Skeletal muscle tissue (tissue), 4 donors: ENCODE data around the gene FBXO2. TPM values are rescaled to one million over a fixed set of nuclear protein-coding genes. Genes with fewer than 3 reads are reported as not detected.

Experiments
- H3K27ac ChIP-seq: one replicate; pipeline ENCODE4 v1.7.0; 2013; ENCODE audit warnings: mild to moderate bottlenecking, low read depth, low read length, inconsistent platforms
- H3K27me3 ChIP-seq, 3 donors: one replicate each; pipeline ENCODE4 v1.7.0; 2013; ENCODE audit warnings: low read length in 3 of 3; ENCODE audit not compliant: control insufficient read depth in 3 of 3, insufficient read depth in 3 of 3
- H3K36me3 ChIP-seq, 3 donors: one replicate each; pipeline ENCODE4 v1.7.0; 2013; ENCODE audit warnings: low read length in 3 of 3; ENCODE audit not compliant: control insufficient read depth in 3 of 3, insufficient read depth in 3 of 3
- H3K4me1 ChIP-seq, 3 donors: one replicate each; pipeline ENCODE4 v1.7.0; 2013; ENCODE audit warnings: low read length in 3 of 3, mild to moderate bottlenecking in 3 of 3; ENCODE audit not compliant: control insufficient read depth in 3 of 3, insufficient read depth in 3 of 3
- H3K4me3 ChIP-seq, 3 donors: one replicate each; pipeline ENCODE4 v1.7.0; 2013; ENCODE audit warnings: low read length in 3 of 3
- H3K9ac ChIP-seq, 3 donors: one replicate each; pipeline ENCODE4 v1.7.0; 2013; ENCODE audit warnings: low read length in 3 of 3, mild to moderate bottlenecking in 3 of 3, moderate library complexity in 2 of 3, low read depth in 1 of 3
- H3K9me3 ChIP-seq, 3 donors: one replicate each; pipeline ENCODE4 v1.7.0; 2013; ENCODE audit warnings: low read length in 3 of 3; ENCODE audit not compliant: control insufficient read depth in 3 of 3
- total RNA-seq: library from RNA; depleted of rRNA; stranded (reverse); fragments of >200 nt; gene quantifications from one replicate; pipeline ENCODE4 v1.2.3, GENCODE V29; 2014
- donor health status: Osteomylitis.

The FBXO2 gene
- total RNA-seq, 1 donor from 2014 or later, result 0.52 TPM

GRCh38 chr1:11693917-11694316 is 39.7 kb upstream of the FBXO2 start:
- peaks cover 58 to 75% (median 72%) of the 10 kb centered on the region in 3 donors for H3K27me3 ChIP-seq
- H3K9ac ChIP-seq, result peak overlapping the region in 1 of 3 donors; percentile 3
- no peaks in the 10 kb centered on the region for H3K36me3 ChIP-seq
- no peak overlapping the region for H3K27ac ChIP-seq
- peaks cover 8 to 14% (median 12%) of the 10 kb centered on the region in 3 donors for H3K4me1 ChIP-seq
- H3K9me3 ChIP-seq, result no peaks in the 10 kb centered on the region
- H3K4me3 ChIP-seq, result no peak overlapping the region

DNA sequence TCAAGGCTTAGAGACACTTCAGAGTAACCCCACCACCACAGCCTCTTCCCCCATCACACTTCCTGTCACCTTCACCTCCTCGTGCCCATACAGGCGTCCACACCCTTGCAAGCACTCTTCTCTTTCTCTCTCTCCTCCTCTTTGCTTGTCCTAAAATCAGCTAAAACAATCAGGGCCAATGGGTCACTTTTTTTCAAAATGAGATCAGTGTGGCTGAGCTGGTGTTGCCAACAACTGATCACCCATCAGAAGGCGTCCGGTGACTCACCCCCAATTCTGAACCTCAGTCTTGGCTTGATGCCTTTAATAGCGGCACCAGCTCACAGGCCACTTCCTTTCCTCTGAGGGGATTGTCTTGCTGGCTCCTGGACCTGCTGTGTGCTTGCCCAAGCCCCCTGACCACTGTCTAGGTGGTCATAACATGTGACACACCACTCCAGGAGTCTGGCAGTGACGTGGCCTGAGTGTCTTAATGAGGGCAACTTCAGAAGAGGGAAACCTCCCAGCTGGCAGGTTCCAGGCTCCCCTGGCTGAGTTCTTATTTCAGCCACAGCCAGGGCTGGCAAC is 38.9 kb upstream of the FBXO2 start:
- H3K9ac ChIP-seq, result no peak overlapping the region
- no peaks in the 10 kb centered on the region for H3K36me3 ChIP-seq
- H3K27ac ChIP-seq, result no peak overlapping the region
- no peaks in the 10 kb centered on the region for H3K9me3 ChIP-seq
- no peak overlapping the region for H3K4me3 ChIP-seq
- peaks cover 60 to 72% (median 70%) of the 10 kb centered on the region in 3 donors for H3K27me3 ChIP-seq
- H3K4me1 ChIP-seq, result peaks cover 8 to 14% (median 12%) of the 10 kb centered on the region in 3 donors

DNA sequence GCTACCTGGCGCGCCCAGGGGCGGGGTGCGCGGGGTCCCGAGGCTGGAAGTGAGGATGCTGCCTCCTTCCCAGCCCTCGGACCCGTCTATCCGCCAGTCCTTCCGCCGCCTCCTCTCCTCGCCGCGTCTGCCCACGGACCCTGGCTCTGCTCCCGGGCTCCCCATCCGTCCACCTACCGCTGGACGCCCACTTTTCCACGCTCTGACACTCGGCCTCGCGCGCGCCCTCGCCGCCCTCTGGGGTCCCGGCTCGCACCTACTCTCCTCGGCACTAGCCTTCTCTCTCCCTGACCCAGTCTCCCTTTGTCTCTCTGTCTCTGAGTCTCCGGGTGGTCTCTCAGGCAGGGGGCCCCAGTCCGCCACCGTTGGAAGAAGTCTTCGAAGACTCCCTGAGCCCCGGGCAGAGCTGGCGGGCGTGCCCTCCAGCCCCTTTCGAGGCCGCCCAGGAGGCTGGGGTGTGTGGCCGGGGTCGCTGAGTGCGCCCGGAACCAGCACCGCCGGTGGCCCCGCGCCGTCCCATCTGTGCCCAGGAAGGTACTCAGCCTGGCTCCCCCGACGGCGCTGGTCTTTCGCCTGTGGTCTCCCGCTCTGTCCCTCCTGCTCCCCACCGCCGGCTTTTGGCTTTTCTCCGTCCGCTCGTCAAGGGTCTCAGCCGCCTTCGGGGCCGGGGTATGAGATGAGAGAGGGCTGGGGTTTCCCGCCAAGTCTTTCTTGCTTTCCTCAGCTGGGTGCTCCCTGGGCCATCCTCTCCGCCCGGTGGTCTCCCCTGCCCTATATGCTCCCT is 37.9 kb upstream of the FBXO2 start:
- no peak overlapping the region for H3K4me3 ChIP-seq
- no peaks in the 10 kb centered on the region for H3K36me3 ChIP-seq
- H3K27ac ChIP-seq, result no peak overlapping the region
- no peak overlapping the region for H3K9ac ChIP-seq
- H3K27me3 ChIP-seq, result peaks cover 57 to 68% (median 60%) of the 10 kb centered on the region in 3 donors
- H3K9me3 ChIP-seq, result no peaks in the 10 kb centered on the region
- H3K4me1 ChIP-seq, result peaks cover 8 to 14% (median 12%) of the 10 kb centered on the region in 3 donors

GRCh38 chr1:11691302-11691914 is 37.2 kb upstream of the FBXO2 start, which contains the start of gene DRAXIN:
Gene DRAXIN (plus strand): TSS chr1:11691710. CDS start chr1:11706259, 14,549 bp downstream.
- Histone ChIP-seq H3K36me3 (no peaks in the 10 kb centered on the region), H3K27me3 (peaks cover 57 to 67% (median 58%) of the 10 kb centered on the region in 3 donors), H3K27ac (no peak within 1 kb of the TSS), H3K9me3 (no peaks in the 10 kb centered on the region), H3K4me3 (peak within 1 kb of the TSS in 1 of 3 donors; percentile 41), H3K9ac (no peak within 1 kb of the TSS), H3K4me1 (peaks cover 8 to 14% (median 12%) of the 10 kb centered on the region in 3 donors)

DNA sequence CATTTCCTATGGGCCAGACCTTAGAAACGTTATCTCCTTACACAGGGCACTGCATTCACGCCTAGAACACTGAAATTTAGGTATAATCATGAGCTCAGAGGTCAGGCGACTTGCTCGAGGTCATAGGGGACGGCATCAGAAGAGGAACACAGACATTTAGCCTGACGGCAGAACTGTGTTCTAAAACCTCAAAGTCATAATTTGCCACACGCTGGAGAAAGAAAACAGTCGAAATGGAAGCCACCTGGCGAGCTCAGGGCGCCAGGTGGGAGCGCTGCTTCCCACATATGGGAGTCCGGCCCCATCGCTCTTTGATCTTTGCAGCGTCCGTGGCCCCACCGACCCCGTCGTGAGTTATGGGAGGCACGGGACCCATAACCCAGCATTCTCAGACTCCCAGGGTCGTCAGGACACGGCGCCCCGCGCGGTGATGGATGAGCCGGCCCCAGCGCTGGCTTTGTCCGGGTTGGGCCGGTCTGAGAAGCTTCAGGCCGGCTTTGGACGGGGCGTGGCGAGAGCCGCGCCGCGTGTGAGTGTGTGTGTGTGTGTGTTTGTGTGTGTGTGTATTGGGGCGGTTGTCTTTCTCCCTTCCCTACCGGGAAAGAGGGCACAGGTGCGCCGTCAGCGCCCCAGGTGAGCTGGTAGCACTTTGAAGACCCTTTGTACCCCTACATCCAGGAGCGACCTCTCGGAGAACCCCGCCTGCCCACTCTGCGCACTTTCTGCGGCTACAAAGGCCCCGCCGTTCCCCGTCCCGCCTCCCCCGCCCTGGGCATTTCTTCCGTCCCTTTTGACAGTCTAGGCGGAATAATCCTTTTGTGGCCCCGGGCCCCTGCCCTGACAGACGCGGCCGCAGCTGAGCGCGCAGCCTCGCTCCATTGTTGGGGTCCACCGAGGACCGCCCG is 36.4 kb upstream of the FBXO2 start:
- H3K9me3 ChIP-seq, result no peaks in the 10 kb centered on the region
- peaks cover 8 to 14% (median 12%) of the 10 kb centered on the region in 3 donors for H3K4me1 ChIP-seq
- H3K36me3 ChIP-seq, result no peaks in the 10 kb centered on the region
- H3K27ac ChIP-seq, result no peak overlapping the region
- peak overlapping the region in 1 of 3 donors; percentile 6 for H3K4me3 ChIP-seq
- peaks cover 55 to 67% (median 57%) of the 10 kb centered on the region in 3 donors for H3K27me3 ChIP-seq
- no peak overlapping the region for H3K9ac ChIP-seq

DNA sequence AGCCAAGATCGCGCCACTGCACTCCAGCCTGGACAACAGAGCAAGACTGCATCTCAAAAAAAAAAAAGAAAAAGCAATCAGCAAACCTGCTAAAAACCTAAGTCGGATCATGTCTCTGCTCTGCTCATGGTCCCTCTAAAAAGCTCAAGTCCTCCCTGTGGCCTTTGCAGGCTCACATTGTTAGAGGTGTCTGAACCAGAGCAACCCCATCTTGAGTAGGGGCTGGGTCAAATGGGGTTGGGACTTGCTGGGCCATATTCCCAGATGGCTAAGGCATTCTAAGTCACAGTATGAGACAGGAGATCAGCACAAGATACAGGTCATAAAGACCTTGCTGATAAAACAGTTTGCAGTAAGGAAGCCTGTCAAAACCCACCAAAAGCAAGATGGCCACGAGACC is 34.3 kb upstream of the FBXO2 start:
- Histone ChIP-seq H3K4me3 (no peak overlapping the region), H3K4me1 (peaks cover 7 to 11% (median 8%) of the 10 kb centered on the region in 3 donors), H3K27me3 (peaks cover 38 to 50% (median 41%) of the 10 kb centered on the region in 3 donors), H3K9me3 (no peaks in the 10 kb centered on the region), H3K36me3 (no peaks in the 10 kb centered on the region), H3K27ac (no peak overlapping the region), H3K9ac (no peak overlapping the region)

GRCh38 chr1:11685210-11685752 is 31.1 kb upstream of the FBXO2 start:
- Histone ChIP-seq H3K4me1 (peaks cover 7 to 10% (median 7%) of the 10 kb centered on the region in 3 donors), H3K36me3 (no peaks in the 10 kb centered on the region), H3K27ac (no peak overlapping the region), H3K4me3 (no peak overlapping the region), H3K9ac (no peak overlapping the region), H3K9me3 (no peaks in the 10 kb centered on the region), H3K27me3 (peaks cover 11 to 21% (median 15%) of the 10 kb centered on the region in 3 donors)

DNA sequence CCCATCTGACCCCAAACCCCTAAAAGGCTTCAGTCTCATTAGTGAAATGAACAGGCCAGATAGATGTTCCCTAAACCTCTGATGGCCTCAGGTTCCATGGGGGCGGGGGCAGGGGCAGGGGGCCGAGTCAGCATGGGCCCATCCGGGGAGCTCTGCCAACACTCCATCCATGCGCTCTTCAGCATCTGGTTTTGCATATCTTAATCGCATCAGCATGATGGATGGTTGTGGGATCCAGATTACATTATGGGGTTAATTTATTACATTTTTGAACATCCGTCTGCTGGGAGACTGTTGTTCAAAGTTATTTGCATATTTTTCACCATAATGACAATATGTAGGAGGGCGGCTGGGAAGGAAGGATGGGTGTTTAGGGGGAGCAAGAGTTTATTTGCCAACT is 29.8 kb upstream of the FBXO2 start:
- Histone ChIP-seq H3K9ac (no peak overlapping the region), H3K36me3 (no peaks in the 10 kb centered on the region), H3K27me3 (peaks cover 3 to 12% (median 6%) of the 10 kb centered on the region in 3 donors), H3K9me3 (no peaks in the 10 kb centered on the region), H3K4me3 (no peak overlapping the region), H3K27ac (no peak overlapping the region), H3K4me1 (peaks cover 9 to 12% (median 9%) of the 10 kb centered on the region in 3 donors)

DNA sequence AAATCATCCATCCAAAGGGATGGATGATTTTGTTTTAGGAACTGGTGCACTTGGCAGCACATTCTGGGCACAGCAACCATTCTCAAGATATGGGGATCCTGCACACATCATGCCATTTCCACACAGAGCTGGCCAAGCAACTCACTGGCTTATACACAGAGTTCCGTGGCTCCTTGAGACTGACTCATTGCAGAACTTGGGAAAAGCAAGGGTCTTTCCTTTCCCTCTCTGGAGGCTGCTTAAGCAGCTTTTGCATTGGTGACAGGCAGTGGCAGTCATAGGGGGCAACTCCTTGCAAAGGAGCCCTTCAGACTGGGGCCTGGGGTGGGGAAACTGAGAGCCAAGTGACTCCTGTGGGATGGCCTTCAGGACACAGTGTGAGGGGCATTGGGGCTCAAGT is 28.6 kb upstream of the FBXO2 start:
- Histone ChIP-seq H3K9me3 (no peaks in the 10 kb centered on the region), H3K27ac (no peak overlapping the region), H3K27me3 (peaks cover 0 to 3% (median 0%) of the 10 kb centered on the region in 3 donors), H3K9ac (no peak overlapping the region), H3K4me3 (no peak overlapping the region), H3K4me1 (peaks cover 9 to 12% (median 9%) of the 10 kb centered on the region in 3 donors), H3K36me3 (no peaks in the 10 kb centered on the region)
